OCI-LY3 (cell line): ENCODE data around the gene MAPKAPK2.

Source experiments
- EZH2phosphoT487 ChIP-seq: fragments of 200-600 bp; shearing (Covaris generic); IDR thresholded peaks from 2 replicates; pipeline ENCODE4 v1.6.1; 2018; ENCODE audit warnings: antibody characterized with exemption, mixed run types, low read depth
- TF ChIP-seq, protein P1 (sequence below): fragments of 200-600, 300-600 bp; sonication (generic); IDR thresholded peaks from 2 replicates; pipeline ENCODE4 v1.5.1; 2014; ENCODE audit warnings: antibody characterized with exemption, low read length, low read depth

DNA sequence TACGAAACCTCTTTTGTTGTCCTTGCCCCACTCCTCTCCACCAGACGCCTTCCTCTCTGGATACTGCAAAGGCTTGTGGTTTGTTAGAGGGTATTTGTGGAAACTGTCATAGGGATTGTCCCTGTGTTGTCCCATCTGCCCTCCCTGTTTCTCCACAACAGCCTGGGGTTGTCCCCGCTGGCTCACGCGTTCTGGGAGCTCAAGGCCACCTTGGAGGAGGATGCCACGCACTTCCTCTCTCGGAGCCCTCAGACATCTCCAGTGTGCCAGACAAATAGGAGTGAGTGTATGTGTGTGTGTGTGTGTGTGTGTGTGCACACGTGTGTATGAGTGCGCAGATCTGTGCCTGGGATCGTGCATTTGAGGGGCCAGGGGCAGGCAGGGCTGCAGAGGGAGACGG lies 48.3 kb downstream of the MAPKAPK2 start:
- TF ChIP-seq, protein P1, sequence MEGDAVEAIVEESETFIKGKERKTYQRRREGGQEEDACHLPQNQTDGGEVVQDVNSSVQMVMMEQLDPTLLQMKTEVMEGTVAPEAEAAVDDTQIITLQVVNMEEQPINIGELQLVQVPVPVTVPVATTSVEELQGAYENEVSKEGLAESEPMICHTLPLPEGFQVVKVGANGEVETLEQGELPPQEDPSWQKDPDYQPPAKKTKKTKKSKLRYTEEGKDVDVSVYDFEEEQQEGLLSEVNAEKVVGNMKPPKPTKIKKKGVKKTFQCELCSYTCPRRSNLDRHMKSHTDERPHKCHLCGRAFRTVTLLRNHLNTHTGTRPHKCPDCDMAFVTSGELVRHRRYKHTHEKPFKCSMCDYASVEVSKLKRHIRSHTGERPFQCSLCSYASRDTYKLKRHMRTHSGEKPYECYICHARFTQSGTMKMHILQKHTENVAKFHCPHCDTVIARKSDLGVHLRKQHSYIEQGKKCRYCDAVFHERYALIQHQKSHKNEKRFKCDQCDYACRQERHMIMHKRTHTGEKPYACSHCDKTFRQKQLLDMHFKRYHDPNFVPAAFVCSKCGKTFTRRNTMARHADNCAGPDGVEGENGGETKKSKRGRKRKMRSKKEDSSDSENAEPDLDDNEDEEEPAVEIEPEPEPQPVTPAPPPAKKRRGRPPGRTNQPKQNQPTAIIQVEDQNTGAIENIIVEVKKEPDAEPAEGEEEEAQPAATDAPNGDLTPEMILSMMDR, result no peak
- no peak for TF ChIP-seq EZH2phosphoT487
